Smooth muscle cell (in vitro differentiated cells): ENCODE results near the gene MOB2. TPM values are rescaled to one million over a fixed set of nuclear protein-coding genes. Genes with fewer than 3 reads are reported as not detected.

Source experiments
- DNase-seq: peaks from one replicate; lab custom pipeline; 2025; ENCODE audit not compliant: unreplicated experiment; lab: John Stamatoyannopoulos, UW
- H2AFZ ChIP-seq: fragments of 200-600 bp; sonication (generic); 2 replicates; pipeline ENCODE4 v1.6.0; 2016; ENCODE audit warnings: antibody characterized with exemption, low read depth, mild to moderate bottlenecking
- H3F3A ChIP-seq: fragments of 200-600 bp; sonication (generic); 2 replicates; pipeline ENCODE4 v1.6.0; 2017; ENCODE audit warnings: antibody characterized with exemption, low read depth
- H3K27ac ChIP-seq: fragments of 200-600 bp; sonication (generic); 2 replicates; pipeline ENCODE4 v1.5.1; 2016; ENCODE audit warnings: low read depth, mild to moderate bottlenecking
- H3K27me3 ChIP-seq: fragments of 200-600 bp; sonication (generic); 2 replicates; pipeline ENCODE4 v1.6.1; 2016; ENCODE audit warnings: low read depth, mild to moderate bottlenecking
- H3K36me3 ChIP-seq: fragments of 200-600 bp; sonication (generic); 2 replicates; pipeline ENCODE4 v1.5.1; 2016; ENCODE audit warnings: low read depth
- H3K4me1 ChIP-seq: fragments of 200-600 bp; sonication (generic); 2 replicates; pipeline ENCODE4 v1.5.1; 2016; ENCODE audit warnings: low read depth
- H3K4me2 ChIP-seq: fragments of 200-600 bp; sonication (generic); 2 replicates; pipeline ENCODE4 v1.6.0; 2016; ENCODE audit warnings: mild to moderate bottlenecking
- H3K4me3 ChIP-seq: fragments of 200-600 bp; sonication (generic); 2 replicates; pipeline ENCODE4 v1.5.1; 2016; ENCODE audit warnings: mild to moderate bottlenecking
- H3K79me2 ChIP-seq: fragments of 200-600 bp; sonication (generic); 2 replicates; pipeline ENCODE4 v1.6.0; 2016; ENCODE audit warnings: low read depth, mild to moderate bottlenecking
- H3K9ac ChIP-seq: fragments of 200-600 bp; sonication (generic); 2 replicates; pipeline ENCODE4 v1.6.0; 2016; ENCODE audit warnings: low read depth
- H3K9me3 ChIP-seq: fragments of 200-600 bp; sonication (generic); replicated peaks from 2 replicates; pipeline ENCODE4 v1.5.1; 2016; ENCODE audit warnings: low read depth
- H4K20me1 ChIP-seq: fragments of 200-600 bp; sonication (generic); 2 replicates; pipeline ENCODE4 v1.6.0; 2016; ENCODE audit warnings: low read depth
- WGBS: methylation state at CpG from one replicate; pipeline ENCODE4 v1.1.7; 2016; ENCODE audit warnings: low lambda C conversion rate; 5-methylcytosine and 5-hydroxymethylcytosine counted together
- polyA plus RNA-seq: library from polyadenylated mRNA; unstranded; fragments of >200 nt; fragmentation: Nextera tagmentation; extraction: Ambion mirVana; gene quantifications from 2 replicates; pipeline ENCODE4 v1.2.1, GENCODE V29; 2016
- total RNA-seq: library from RNA; depleted of rRNA; stranded (reverse); fragments of >200 nt; gene quantifications from 2 replicates; pipeline ENCODE4 v1.2.3, GENCODE V29; 2014
- TF ChIP-seq, protein P1 (sequence below): fragments of 200-600 bp; sonication (generic); IDR thresholded peaks from 2 replicates; pipeline ENCODE4 v1.5.1; 2017; ENCODE audit warnings: borderline replicate concordance, mild to moderate bottlenecking, antibody characterized with exemption; ENCODE audit not compliant: insufficient read depth, poor library complexity, severe bottlenecking

The MOB2 gene
- total and polyA plus RNA-seq, 2 experiments from 2014 or later, result 2.5 to 24.0 TPM

DNA sequence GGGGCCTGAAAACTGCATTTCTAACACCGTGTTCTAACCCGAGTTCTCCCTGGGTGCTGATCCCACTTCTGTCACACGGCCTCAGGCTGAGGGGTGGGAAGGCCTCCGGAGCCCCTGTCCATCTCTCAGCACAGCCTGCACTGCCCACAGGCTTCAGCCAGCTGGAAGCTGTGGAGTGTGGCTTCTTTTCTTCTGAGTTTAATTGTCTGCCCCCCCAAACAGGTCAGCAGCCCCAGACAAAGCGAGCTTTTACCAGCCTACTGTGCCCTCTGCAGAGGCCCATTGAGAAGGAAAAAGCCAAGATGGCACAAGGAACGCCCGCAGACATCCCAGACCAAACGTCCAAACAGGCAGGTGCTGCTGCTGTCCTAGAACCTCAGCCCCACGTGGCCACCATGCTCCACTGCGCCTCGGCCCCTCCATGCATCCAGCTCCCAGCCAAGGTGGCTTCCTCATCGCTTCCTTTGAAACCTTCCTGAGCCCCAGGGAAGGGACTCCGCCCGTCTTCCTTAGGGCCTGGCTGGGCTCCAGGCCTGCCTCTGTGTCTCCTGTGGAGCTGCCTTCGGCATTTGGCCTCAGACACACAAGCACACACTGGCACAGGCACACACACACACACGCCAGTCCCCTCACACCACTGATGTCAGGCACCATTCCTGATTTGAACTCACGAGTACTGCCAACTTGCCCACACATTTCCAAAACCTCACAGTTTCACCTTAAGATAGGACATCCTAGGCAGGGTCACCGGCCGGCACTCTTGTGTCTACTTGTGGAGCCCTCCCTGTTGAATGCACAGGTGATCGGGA, 1.7 kb downstream of the MOB2 start:
- 92% methylated on average over 20 of the region's 20 CpGs for WGBS
- Histone ChIP-seq H3K9me3 (no peaks in the 10 kb centered on the region), H3K4me1 (no peaks in the 10 kb centered on the region), H3K9ac (no peak overlapping the region), H3K27me3 (no peaks in the 10 kb centered on the region), H3K27ac (no peak overlapping the region), H3K79me2 (no peaks in the 10 kb centered on the region), H2AFZ (no peak overlapping the region), H3K4me2 (no peak overlapping the region), H3K4me3 (no peak overlapping the region), H4K20me1 (peaks cover 96% of the 10 kb centered on the region), H3K36me3 (no peaks in the 10 kb centered on the region), H3F3A (no peaks in the 10 kb centered on the region)
- TF ChIP-seq, protein P1, sequence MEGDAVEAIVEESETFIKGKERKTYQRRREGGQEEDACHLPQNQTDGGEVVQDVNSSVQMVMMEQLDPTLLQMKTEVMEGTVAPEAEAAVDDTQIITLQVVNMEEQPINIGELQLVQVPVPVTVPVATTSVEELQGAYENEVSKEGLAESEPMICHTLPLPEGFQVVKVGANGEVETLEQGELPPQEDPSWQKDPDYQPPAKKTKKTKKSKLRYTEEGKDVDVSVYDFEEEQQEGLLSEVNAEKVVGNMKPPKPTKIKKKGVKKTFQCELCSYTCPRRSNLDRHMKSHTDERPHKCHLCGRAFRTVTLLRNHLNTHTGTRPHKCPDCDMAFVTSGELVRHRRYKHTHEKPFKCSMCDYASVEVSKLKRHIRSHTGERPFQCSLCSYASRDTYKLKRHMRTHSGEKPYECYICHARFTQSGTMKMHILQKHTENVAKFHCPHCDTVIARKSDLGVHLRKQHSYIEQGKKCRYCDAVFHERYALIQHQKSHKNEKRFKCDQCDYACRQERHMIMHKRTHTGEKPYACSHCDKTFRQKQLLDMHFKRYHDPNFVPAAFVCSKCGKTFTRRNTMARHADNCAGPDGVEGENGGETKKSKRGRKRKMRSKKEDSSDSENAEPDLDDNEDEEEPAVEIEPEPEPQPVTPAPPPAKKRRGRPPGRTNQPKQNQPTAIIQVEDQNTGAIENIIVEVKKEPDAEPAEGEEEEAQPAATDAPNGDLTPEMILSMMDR, result no peak
- DNase-seq, result no peak

DNA sequence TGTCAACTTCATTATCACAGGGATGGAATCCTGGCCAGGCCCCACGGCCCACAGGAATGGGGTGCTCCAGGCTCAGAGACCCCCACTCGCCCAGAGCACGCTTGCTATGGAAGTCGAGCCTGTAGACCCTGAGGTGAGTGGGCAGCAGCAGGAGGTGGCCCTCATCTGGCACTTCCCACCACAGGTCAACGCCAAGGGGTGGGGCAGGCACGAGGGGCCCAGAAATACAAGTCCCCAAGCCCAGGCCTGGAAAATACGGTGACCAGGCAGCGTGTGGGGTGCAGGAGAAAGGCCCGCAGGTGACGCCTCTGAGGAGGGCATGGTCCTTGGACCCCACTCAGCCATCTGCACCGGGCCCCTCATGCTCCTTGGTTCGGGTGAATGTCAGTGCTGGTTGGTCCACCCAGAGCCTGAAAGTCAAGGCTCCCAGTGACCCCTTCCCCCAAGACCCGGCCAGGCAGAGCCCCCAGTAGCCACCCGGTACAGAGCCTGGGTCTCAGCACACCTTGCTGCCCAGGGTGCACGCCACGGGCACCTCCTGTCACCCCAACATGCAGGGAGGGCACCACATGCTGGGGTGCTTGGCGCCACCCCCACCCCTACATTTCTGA, 2.4 kb downstream of the MOB2 start:
- Histone ChIP-seq H3K79me2 (no peaks in the 10 kb centered on the region), H3K27ac (no peak overlapping the region), H3F3A (no peaks in the 10 kb centered on the region), H3K4me1 (no peaks in the 10 kb centered on the region), H3K9me3 (no peaks in the 10 kb centered on the region), H2AFZ (no peak overlapping the region), H3K36me3 (no peaks in the 10 kb centered on the region), H3K27me3 (no peaks in the 10 kb centered on the region), H3K9ac (no peak overlapping the region), H4K20me1 (peaks cover 94% of the 10 kb centered on the region), H3K4me2 (no peak overlapping the region), H3K4me3 (no peak overlapping the region)
- TF ChIP-seq, protein P1, result no peak
- DNase-seq, result no peak
- WGBS, result 94% methylated on average over 17 of the region's 17 CpGs

DNA sequence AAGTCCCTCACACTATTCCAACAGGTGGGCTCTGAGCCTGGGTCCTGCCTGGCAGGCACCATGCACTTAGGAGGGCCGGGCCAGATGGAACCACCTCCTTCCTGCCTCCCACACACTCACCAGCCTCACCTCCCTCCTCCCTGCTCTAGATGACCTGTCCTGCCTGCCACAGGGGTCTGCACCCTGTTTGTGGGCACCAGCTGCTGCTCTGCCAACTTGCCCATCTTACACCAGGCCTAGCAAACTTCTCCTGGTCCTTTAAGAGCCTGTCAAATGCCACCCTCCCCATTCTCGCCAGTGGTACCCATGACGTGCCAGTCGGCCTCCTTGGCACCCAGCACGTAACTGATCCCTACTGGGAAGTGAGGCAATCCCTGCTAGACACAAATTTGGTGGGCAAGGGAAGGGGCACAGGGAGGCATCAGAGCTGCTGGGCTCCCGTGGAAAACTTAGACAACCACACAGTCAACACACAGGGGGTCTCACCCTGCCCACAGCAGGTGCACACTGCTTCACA, 3.1 kb downstream of the MOB2 start:
- TF ChIP-seq, protein P1, result no peak
- H3K4me2 ChIP-seq, result no peak overlapping the region
- no peak overlapping the region for H3K27ac ChIP-seq
- no peak overlapping the region for H3K9ac ChIP-seq
- H3K4me1 ChIP-seq, result no peaks in the 10 kb centered on the region
- no peak for DNase-seq
- no peak overlapping the region for H3K4me3 ChIP-seq
- peaks cover 92% of the 10 kb centered on the region for H4K20me1 ChIP-seq
- no peak overlapping the region for H2AFZ ChIP-seq
- no peaks in the 10 kb centered on the region for H3F3A ChIP-seq
- no peaks in the 10 kb centered on the region for H3K27me3 ChIP-seq
- 90% methylated on average over 6 of the region's 6 CpGs for WGBS
- no peaks in the 10 kb centered on the region for H3K36me3 ChIP-seq
- no peaks in the 10 kb centered on the region for H3K79me2 ChIP-seq
- H3K9me3 ChIP-seq, result no peaks in the 10 kb centered on the region
